HG03521 (cell line): ENCODE results near the gene HOXD1.

Experiments used
- ATAC-seq: cut with Tn5 transposase; IDR thresholded peaks from one replicate; pipeline ENCODE4 v1.9.1; 2021; ENCODE audit warnings: mild to moderate bottlenecking, moderate library complexity; ENCODE audit not compliant: unreplicated experiment

Gene HOXD1

DNA sequence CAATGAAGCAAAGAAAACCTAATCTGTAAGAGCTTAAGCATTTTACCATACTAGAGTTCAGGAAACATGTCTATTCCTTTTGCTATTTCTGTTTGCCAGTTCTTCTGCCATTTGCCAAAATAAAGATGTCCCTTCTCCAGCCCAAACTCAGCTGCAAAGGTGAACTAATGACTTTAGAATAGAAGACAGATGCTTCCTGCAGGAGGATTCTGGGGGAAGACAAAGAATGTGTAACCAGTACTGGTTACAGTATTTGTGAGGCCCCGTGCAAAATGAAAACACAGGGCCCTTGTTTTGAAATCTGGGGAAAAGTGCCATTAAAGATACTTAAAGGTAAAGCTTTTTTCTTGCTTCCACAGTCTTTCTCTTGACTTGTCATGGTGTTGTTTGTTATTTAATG is 46.5 kb downstream of the HOXD1 start:
- ATAC-seq, result no peak

DNA sequence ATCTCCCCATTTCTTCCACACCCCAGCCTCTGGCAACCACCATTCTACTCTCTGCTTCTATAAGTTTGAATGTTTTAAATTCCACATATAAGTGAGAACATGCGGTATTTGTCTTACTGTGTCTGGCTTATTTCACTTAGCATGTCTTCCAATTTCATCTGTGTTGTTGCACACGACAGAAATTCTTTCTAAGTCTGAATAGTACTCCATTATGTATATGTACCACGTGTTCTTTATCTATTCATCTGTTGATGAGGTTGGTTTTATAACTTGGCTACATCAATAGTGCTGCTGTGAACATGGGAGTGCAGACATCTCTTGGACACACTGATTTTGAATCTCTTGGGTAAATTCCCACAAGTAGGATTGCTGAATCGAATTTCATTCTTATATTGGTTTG is 49.0 kb downstream of the HOXD1 start:
- no peak for ATAC-seq

DNA sequence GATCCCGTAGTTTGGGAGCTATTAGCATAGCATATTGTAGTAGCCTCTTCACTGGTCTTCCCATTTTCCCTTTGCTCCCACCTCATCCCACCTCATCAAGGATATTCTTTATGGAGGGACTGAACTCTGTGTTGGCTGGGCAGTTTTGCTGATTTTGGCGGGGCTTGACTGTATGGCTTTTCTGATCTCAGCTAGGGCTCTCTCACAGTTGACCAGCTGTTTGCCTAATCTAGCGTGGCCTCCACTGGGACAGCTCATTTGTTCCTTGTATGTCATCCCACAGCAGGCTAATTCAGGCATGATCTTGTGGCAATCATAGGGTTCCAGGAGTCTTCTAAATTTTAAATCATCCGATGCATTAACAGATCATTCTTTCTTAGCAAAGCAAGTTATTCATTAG is 50.6 kb downstream of the HOXD1 start:
- ATAC-seq, result no peak

DNA sequence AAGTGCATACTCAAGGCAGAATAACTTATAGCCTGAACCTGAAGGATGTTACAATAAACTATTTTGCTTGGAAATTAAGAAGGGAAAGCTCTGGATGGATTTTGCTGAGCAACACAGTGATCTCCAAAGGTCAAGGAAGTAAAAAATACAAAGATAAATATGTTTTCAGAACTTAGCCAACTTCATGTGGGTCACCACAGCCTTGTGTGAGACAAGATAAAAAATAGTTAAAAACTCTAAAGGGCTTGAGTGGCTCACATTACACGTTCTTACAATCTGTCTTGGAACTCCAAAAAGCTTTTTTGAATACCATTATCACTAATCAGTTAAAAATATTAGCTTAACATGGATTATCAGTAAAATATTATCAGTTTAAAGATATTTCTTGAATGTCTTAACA is 51.8 kb downstream of the HOXD1 start:
- no peak for ATAC-seq
